Heart right ventricle (tissue), 16 donors: ENCODE measurements around the gene SAV1. TPM values are rescaled to one million over a fixed set of nuclear protein-coding genes. Genes with fewer than 3 reads are reported as not detected.
A peak's percentile ranks its signal among the peaks of the same experiment; 100 is the strongest.

ENCODE experiments used
- ATAC-seq, 8 donors: fragments of 200-7000 bp; cut with Tn5 transposase; one replicate each; pipeline ENCODE4 v1.9.1; 2020; ENCODE audit warnings: mild to moderate bottlenecking in 8 of 8, moderate library complexity in 8 of 8, moderate number of reproducible peaks in 1 of 8
- DNase-seq, 2 donors: peaks; one replicate each; pipeline ENCODE4 v3.0.0-alpha.2; 2020
- H3K27ac ChIP-seq, 10 donors: fragments of 200-600 bp; sonication (generic) in 2 of 10; one replicate each; pipeline versions ENCODE4 v1.5.0 to v1.8.0; 2020 to 2022; ENCODE audit warnings: mild to moderate bottlenecking in 3 of 10
- H3K27me3 ChIP-seq, 7 donors: fragments of 200-600 bp; one replicate each; pipeline ENCODE4 v1.8.0; 2021 to 2022; ENCODE audit warnings: mild to moderate bottlenecking in 2 of 7
- H3K36me3 ChIP-seq, 9 donors: fragments of 200-600 bp; sonication (generic) in 1 of 9; one replicate each; pipeline versions ENCODE4 v1.5.0 to v1.8.0; 2020 to 2022; ENCODE audit warnings: mild to moderate bottlenecking in 2 of 9
- H3K4me1 ChIP-seq, 9 donors: fragments of 200-600 bp; sonication (generic) in 1 of 9; one replicate each; pipeline versions ENCODE4 v1.5.0 to v1.8.0; 2020 to 2022; ENCODE audit warnings: mild to moderate bottlenecking in 4 of 9
- H3K4me3 ChIP-seq, 10 donors: fragments of 200-600 bp; sonication (generic) in 2 of 10; one replicate each; pipeline versions ENCODE4 v1.5.0 to v1.8.0; 2020 to 2022; ENCODE audit warnings: mild to moderate bottlenecking in 7 of 10, moderate library complexity in 2 of 10
- H3K9me3 ChIP-seq, 11 donors: fragments of 200-600 bp in 10 of 11; sonication (generic) in 2 of 11; one replicate each; pipeline versions ENCODE4 v1.5.0 to v1.8.0; 2013 to 2022; ENCODE audit warnings: mild to moderate bottlenecking in 2 of 11, control low read depth in 1 of 11, moderate library complexity in 1 of 11
- WGBS, 2 donors: extraction: QIAGEN DNeasy Blood & Tissue Kit; methylation state at CpG; one replicate each; pipeline ENCODE4 v1.1.7; 2013; ENCODE audit warnings: inconsistent platforms in 1 of 2; 5-methylcytosine and 5-hydroxymethylcytosine counted together
- intact Hi-C, 10 donors: fragments of 100-400 bp; cut with DNase I; formaldehyde crosslinking; loops; one replicate each; pipeline versions ENCODE4 v1.11.1 to v1.14.2; 2022
- polyA plus RNA-seq, 2 donors: library from polyadenylated mRNA; stranded (reverse); fragments of 200-250 nt; gene quantifications; one replicate each; pipeline ENCODE4 v1.2.3, GENCODE V29; 2013
- total RNA-seq, 10 donors: library from RNA; stranded (reverse); fragmentation: NEBNext Ultra II Directional in 3 of 10; extraction: Animal tissue kit (Norgen Biotek cat#: 25700) in 3 of 10; gene quantifications; one replicate each; pipeline versions ENCODE4 v1.2.1 to v1.2.4, GENCODE V29; 2021 to 2023
- TF ChIP-seq, protein P1 (sequence below), 9 donors: fragments of 200-600 bp; sonication (generic) in 2 of 9; IDR thresholded peaks; one replicate each; pipeline versions ENCODE4 v1.5.0 to v1.8.0; 2021 to 2022; ENCODE audit warnings: antibody characterized with exemption in 9 of 9, mild to moderate bottlenecking in 5 of 9, moderate library complexity in 1 of 9
- donor health status: Arrhythmogenic right ventricular cardiomyopathy.
- donor health status: ischemic (EF 13 %, LVEDD 7.1; RV severe dilation, severe dysfunction).
- donor health status: healthy with polysubstance abuse.
- donor health status: DM: no; HTN: yes; CAD: no.
- donor health status: DM: no; HTN: no; CAD: no.
- donor health status: ischemic (EF 25% LVEDD 6.9; RV normal size, moderate dysfunction).
- donor health status: ischemic (EF 25% LVEDD 5.7; RV mildly dilated, moderate dysfunction).
- donor health status: healthy.
- donor health status: DM: yes; HTN: yes; CAD: no.
- donor health status: Ischemic cardiomyopathy.
- donor health status: ischemic (EF 35%, LVEDD 5.7; RV mildly dilated, moderate dysfunction).
- donor health status: nonischemic (EF 11% LVEDD 7.7; RV severe dilation, severe dysfunction).
- donor health status: DM: yes; HTN: yes; CAD: no.
- donor health status: PGD.
- donor health status: ischemic (EF 29% LVEDD 5.4; RV normal size, mild dysfunction).
- donor health status: nonischemic (EF 23%, LVEDD 6.1; RV moderate dilation, normal function).

The SAV1 gene
- total and polyA plus RNA-seq, 12 donors, result 10.2 to 32.6 (median 29.1) TPM

DNA sequence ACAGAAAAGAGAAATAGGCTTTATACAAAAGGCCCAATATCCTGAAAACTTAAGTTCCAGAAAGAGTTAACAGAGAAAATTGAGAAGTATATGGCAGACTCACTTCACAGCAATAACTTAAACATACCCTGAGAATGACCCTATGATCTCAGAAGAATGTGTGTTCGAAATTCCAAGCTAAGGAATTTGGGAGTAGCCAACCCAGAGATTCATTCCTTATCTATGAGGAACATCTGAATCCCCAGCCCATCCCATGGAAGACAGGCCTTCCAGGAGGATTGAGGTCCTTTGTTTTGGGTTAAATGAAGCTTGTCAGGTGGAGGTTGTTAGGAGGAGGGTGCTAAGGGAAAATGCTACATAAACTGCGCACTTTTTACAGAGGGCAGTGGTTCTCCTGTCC, 7.5 kb upstream of the SAV1 start:
- TF ChIP-seq, protein P1, sequence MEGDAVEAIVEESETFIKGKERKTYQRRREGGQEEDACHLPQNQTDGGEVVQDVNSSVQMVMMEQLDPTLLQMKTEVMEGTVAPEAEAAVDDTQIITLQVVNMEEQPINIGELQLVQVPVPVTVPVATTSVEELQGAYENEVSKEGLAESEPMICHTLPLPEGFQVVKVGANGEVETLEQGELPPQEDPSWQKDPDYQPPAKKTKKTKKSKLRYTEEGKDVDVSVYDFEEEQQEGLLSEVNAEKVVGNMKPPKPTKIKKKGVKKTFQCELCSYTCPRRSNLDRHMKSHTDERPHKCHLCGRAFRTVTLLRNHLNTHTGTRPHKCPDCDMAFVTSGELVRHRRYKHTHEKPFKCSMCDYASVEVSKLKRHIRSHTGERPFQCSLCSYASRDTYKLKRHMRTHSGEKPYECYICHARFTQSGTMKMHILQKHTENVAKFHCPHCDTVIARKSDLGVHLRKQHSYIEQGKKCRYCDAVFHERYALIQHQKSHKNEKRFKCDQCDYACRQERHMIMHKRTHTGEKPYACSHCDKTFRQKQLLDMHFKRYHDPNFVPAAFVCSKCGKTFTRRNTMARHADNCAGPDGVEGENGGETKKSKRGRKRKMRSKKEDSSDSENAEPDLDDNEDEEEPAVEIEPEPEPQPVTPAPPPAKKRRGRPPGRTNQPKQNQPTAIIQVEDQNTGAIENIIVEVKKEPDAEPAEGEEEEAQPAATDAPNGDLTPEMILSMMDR (IDR thresholded peaks at IDR 0.05), result no peak
- Histone ChIP-seq H3K4me3 (no peak overlapping the region), H3K27ac (no peak overlapping the region), H3K36me3 (no peaks in the 10 kb centered on the region), H3K27me3 (no peaks in the 10 kb centered on the region), H3K4me1 (peaks cover 0 to 28% (median 16%) of the 10 kb centered on the region in 9 donors), H3K9me3 (no peaks in the 10 kb centered on the region)
- DNase-seq, result no peak
- no peak for ATAC-seq
- 73 to 79% methylated on average over 2 of the region's 2 CpGs for WGBS, 2 donors
- intact Hi-C loops, result no loop called here

DNA sequence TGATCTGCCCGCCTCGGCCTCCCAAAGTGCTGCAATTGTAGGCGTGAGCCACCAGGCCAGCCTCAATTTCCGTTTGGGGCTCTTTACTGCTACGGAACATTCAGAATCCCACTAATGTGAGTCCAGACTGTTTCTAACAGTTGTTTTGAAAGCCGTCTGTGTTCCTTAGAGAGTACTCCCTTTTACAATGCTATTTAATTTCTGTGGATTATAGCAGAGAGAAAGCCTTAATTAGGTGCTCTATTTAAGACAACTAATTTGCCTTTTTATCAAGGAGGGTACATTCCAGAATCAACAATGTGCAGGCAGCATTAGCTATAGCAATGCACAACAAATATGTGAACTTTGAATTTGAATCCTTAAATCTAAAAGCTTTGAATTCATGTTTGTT, 2.8 kb upstream of the SAV1 start:
- no peak for ATAC-seq
- Histone ChIP-seq H3K36me3 (no peaks in the 10 kb centered on the region), H3K4me1 (peaks cover 0 to 29% (median 12%) of the 10 kb centered on the region in 9 donors), H3K27me3 (no peaks in the 10 kb centered on the region), H3K4me3 (no peak overlapping the region), H3K27ac (no peak overlapping the region), H3K9me3 (no peaks in the 10 kb centered on the region)
- 94 to 95% methylated on average over 6 of the region's 6 CpGs for WGBS, 2 donors
- intact Hi-C loops, result no loop called here
- TF ChIP-seq, protein P1 (IDR thresholded peaks at IDR 0.05), result no peak
- DNase-seq, result no peak

DNA sequence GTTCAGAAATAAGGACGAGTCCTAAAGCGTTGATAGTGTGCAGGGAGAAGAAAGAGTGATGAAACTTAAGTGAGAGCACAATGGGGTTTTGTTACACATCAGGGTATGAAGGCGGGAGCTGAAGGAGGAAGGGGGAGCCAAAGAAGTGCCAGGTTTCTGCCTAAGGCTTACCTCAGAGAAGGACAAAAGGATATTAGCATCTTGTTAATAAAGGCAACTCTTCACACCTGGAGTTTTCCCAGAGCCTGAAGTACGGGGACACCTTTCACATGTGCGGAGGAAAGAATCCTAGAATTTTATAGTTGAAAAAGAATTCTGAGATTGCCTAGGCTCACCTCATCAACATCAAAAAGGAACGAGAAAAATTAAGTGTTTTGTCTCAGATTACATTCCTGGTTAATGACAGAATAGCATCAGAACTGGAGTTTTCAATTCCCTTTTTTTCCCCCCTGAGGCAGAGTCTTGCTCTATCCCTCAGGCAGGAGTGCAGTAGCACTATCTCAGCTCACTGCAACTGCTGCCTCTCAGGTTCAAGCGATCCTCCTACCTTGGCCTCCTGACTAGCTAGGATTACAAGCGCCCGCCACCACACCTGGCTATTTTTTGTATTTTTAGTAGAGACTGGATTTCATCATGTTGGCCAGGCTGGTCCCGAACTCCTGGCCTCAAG, 2.2 kb upstream of the SAV1 start:
- H3K36me3 ChIP-seq, result no peaks in the 10 kb centered on the region
- 91 to 92% methylated on average over 10 of the region's 10 CpGs for WGBS, 2 donors
- H3K4me1 ChIP-seq, result peaks cover 0 to 35% (median 17%) of the 10 kb centered on the region in 9 donors
- no peak for DNase-seq
- no peak overlapping the region for H3K4me3 ChIP-seq
- no peaks in the 10 kb centered on the region for H3K27me3 ChIP-seq
- no peak overlapping the region for H3K27ac ChIP-seq
- intact Hi-C loops, result no loop called here
- H3K9me3 ChIP-seq, result no peaks in the 10 kb centered on the region
- TF ChIP-seq, protein P1 (IDR thresholded peaks at IDR 0.05), result no peak
- ATAC-seq, result no peak

DNA sequence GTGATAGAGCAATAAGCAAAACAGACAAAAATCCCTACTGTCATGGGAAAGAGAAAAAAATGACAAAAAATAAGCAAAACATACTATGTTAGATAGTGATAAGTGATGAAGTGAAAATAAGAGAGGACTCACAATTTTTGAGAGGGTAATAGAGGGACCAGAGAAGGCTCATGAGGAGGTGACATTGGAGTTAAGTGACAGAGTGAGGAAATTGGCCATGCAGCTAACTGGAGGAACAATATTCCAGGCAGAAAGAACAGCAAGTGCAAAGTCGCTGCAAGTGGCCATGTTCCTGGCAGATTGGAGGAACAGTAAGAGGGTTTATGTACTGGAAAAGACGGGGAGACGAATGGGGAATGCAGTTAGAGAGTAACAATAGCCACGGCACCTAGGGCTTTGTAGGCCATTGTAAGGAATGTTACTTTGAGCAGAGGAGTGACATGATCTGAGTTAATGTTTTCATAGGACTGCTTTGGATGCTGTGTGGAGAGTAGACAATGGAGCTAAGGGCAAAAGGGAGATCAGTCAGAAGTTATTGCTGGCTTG, 1.4 kb upstream of the SAV1 start:
- Histone ChIP-seq H3K27me3 (no peaks in the 10 kb centered on the region), H3K9me3 (no peaks in the 10 kb centered on the region), H3K4me1 (peaks cover 0 to 40% (median 22%) of the 10 kb centered on the region in 9 donors), H3K4me3 (no peak overlapping the region), H3K36me3 (peaks cover 0 to 5% (median 0%) of the 10 kb centered on the region in 9 donors), H3K27ac (peak overlapping the region in 2 of 10 donors; percentile 96 to 97)
- TF ChIP-seq, protein P1 (IDR thresholded peaks at IDR 0.05), result no peak
- intact Hi-C loops, result loop anchor here in 1 of 10 donors (5.0 kb wide), 1 partner anchor 47 kb away; no protein-coding TSS in a partner anchor
- DNase-seq (no peak), ATAC-seq (no peak)
- 91 to 92% methylated on average over 4 of the region's 4 CpGs for WGBS, 2 donors
